GM23338 (cell line): ENCODE measurements around the gene LMO7. TPM values are rescaled to one million over a fixed set of nuclear protein-coding genes. Genes with fewer than 3 reads are reported as not detected.

Experiments used
- ATAC-seq: fragments of 200-7000 bp; cut with Tn5 transposase; 3 replicates; pipeline ENCODE4 v1.9.1; 2020
- DNase-seq: peaks from one replicate; pipeline ENCODE4 v3.0.0-alpha.2; 2015; ENCODE audit warnings: low spot score
- H2AFZ ChIP-seq: fragments of 200-600 bp; sonication (generic); 2 replicates; pipeline ENCODE4 v1.8.0; 2016; ENCODE audit warnings: antibody characterized with exemption, mild to moderate bottlenecking, moderate library complexity
- H3F3A ChIP-seq: fragments of 200-600 bp; sonication (generic); replicated peaks from 2 replicates; pipeline ENCODE4 v1.8.0; 2017; ENCODE audit warnings: antibody characterized with exemption, mixed run types, low read depth
- H3K27ac ChIP-seq: fragments of 200-600 bp; sonication (generic); 2 replicates; pipeline ENCODE4 v1.6.1; 2016; ENCODE audit warnings: low read depth
- H3K27me3 ChIP-seq: fragments of 200-600 bp; sonication (generic); 2 replicates; pipeline ENCODE4 v1.8.0; 2016; ENCODE audit warnings: mild to moderate bottlenecking, mixed run types, moderate library complexity; ENCODE audit not compliant: insufficient read depth
- H3K36me3 ChIP-seq: fragments of 200-600 bp; sonication (generic); 2 replicates; pipeline ENCODE4 v1.8.0; 2016; ENCODE audit warnings: mild to moderate bottlenecking; ENCODE audit not compliant: insufficient read depth
- H3K4me1 ChIP-seq: fragments of 200-600 bp; sonication (generic); 2 replicates; pipeline ENCODE4 v1.8.0; 2016; ENCODE audit warnings: mild to moderate bottlenecking, moderate library complexity; ENCODE audit not compliant: insufficient read depth
- H3K4me2 ChIP-seq: fragments of 200-600 bp; sonication (generic); 2 replicates; pipeline ENCODE4 v1.7.1; 2017; ENCODE audit warnings: mixed run types
- H3K4me3 ChIP-seq: fragments of 200-600 bp; sonication (generic); 2 replicates; pipeline ENCODE4 v1.6.1; 2016; ENCODE audit warnings: mixed run types
- H3K79me2 ChIP-seq: fragments of 200-600 bp; sonication (generic); replicated peaks from 2 replicates; pipeline ENCODE4 v1.8.0; 2017; ENCODE audit warnings: mild to moderate bottlenecking; ENCODE audit not compliant: insufficient read depth
- H3K9me2 ChIP-seq: fragments of 200-600 bp; sonication (generic); 2 replicates; pipeline ENCODE4 v1.8.0; 2017; ENCODE audit not compliant: insufficient read depth
- H4K20me1 ChIP-seq: fragments of 200-600 bp; sonication (generic); replicated peaks from 2 replicates; pipeline ENCODE4 v1.8.0; 2017; ENCODE audit warnings: mild to moderate bottlenecking; ENCODE audit not compliant: insufficient read depth
- H3K27ac Mint-ChIP-seq: 2 replicates; pipeline ENCODE4 v1.8.0; 2020; ENCODE audit warnings: inconsistent platforms, mild to moderate bottlenecking, moderate library complexity, mixed read lengths
- H3K27me3 Mint-ChIP-seq: 3 replicates; pipeline ENCODE4 v1.8.0; 2022; ENCODE audit warnings: low read depth, mild to moderate bottlenecking, moderate library complexity, mixed read lengths, inconsistent platforms; ENCODE audit not compliant: insufficient read depth, poor library complexity
- H3K36me3 Mint-ChIP-seq: 3 replicates; pipeline ENCODE4 v1.8.0; 2021; ENCODE audit warnings: low read depth, mild to moderate bottlenecking, inconsistent platforms, moderate library complexity, mixed read lengths
- H3K4me1 Mint-ChIP-seq: 3 replicates; pipeline ENCODE4 v1.8.0; 2020; ENCODE audit warnings: mild to moderate bottlenecking, inconsistent platforms, mixed read lengths
- H3K4me3 Mint-ChIP-seq: 3 replicates; pipeline ENCODE4 v1.8.0; 2021; ENCODE audit warnings: moderate library complexity, mild to moderate bottlenecking, inconsistent platforms, mixed read lengths
- H3K9me3 Mint-ChIP-seq: 3 replicates; pipeline ENCODE4 v1.8.0; 2020; ENCODE audit warnings: moderate library complexity, mild to moderate bottlenecking, inconsistent platforms, mixed read lengths
- CREB1 ChIP-seq: fragments of 250-450 bp; sonication (Bioruptor Pico); IDR thresholded peaks from 2 replicates; pipeline ENCODE4 v1.5.0; 2020; ENCODE audit warnings: low read depth, mild to moderate bottlenecking, moderate library complexity
- JUNB ChIP-seq: IDR thresholded peaks from one replicate; pipeline ENCODE4 v1.6.1; 2016; ENCODE audit warnings: antibody characterized with exemption; ENCODE audit not compliant: unreplicated experiment
- ZNF114 ChIP-seq: fragments of 250-450 bp; sonication (Bioruptor Pico); IDR thresholded peaks from 2 replicates; pipeline ENCODE4 v1.5.0; 2020; ENCODE audit warnings: mild to moderate bottlenecking, moderate library complexity
- ZNF331 ChIP-seq: fragments of 250-450 bp; sonication (Bioruptor Pico); IDR thresholded peaks from 2 replicates; pipeline ENCODE4 v1.5.0; 2020; ENCODE audit warnings: low read depth, mild to moderate bottlenecking, moderate library complexity
- polyA plus RNA-seq: library from polyadenylated mRNA; unstranded; fragments of >200 nt; fragmentation: Nextera tagmentation; extraction: Ambion mirVana; gene quantifications from 2 replicates; pipeline ENCODE4 v1.2.1, GENCODE V29; 2016
- total RNA-seq: library from RNA; depleted of rRNA; stranded (reverse); fragments of >200 nt; shearing (Covaris generic); gene quantifications from 2 replicates; pipeline ENCODE4 v1.2.3, GENCODE V29; 2014
- TF ChIP-seq, protein P1 (sequence below): fragments of 250-450 bp; sonication (Bioruptor Pico); IDR thresholded peaks from 2 replicates; pipeline ENCODE4 v1.5.0; 2020; ENCODE audit warnings: mild to moderate bottlenecking, moderate library complexity
- TF ChIP-seq, protein P2 (sequence below), 2 experiments: fragments of 200-600 bp in 1 of 2; sonication (generic) in 1 of 2; conservative IDR thresholded peaks; 2 replicates each; pipeline versions ENCODE4 v1.5.1 to v1.6.1; 2016 to 2017; ENCODE audit warnings: antibody characterized with exemption in 2 of 2, low read depth in 2 of 2, mild to moderate bottlenecking in 2 of 2, moderate library complexity in 1 of 2

The LMO7 gene
- total and polyA plus RNA-seq, 2 experiments from 2014 or later, result 22.3 to 26.9 TPM

DNA sequence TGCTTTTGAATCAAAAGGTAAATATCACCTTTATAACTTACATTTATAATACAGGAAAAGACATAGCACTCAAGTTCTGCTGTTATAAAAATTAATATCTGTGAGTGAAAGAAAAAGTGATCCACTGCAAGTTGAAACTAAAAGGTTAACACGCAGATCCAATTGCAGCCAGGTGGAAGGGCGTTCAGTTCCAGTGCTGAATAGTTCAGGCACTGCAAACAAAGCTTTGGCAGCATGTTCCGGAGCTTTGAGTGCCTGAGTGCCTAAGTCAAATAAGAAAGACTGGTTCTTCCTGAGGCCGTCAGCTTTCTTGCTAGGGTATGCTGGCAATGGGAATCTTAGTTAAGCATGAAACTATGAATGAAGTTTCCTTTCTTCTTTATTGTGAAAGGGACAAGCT is 200.3 kb downstream of the LMO7 start (continued):
- TF ChIP-seq, protein P1, sequence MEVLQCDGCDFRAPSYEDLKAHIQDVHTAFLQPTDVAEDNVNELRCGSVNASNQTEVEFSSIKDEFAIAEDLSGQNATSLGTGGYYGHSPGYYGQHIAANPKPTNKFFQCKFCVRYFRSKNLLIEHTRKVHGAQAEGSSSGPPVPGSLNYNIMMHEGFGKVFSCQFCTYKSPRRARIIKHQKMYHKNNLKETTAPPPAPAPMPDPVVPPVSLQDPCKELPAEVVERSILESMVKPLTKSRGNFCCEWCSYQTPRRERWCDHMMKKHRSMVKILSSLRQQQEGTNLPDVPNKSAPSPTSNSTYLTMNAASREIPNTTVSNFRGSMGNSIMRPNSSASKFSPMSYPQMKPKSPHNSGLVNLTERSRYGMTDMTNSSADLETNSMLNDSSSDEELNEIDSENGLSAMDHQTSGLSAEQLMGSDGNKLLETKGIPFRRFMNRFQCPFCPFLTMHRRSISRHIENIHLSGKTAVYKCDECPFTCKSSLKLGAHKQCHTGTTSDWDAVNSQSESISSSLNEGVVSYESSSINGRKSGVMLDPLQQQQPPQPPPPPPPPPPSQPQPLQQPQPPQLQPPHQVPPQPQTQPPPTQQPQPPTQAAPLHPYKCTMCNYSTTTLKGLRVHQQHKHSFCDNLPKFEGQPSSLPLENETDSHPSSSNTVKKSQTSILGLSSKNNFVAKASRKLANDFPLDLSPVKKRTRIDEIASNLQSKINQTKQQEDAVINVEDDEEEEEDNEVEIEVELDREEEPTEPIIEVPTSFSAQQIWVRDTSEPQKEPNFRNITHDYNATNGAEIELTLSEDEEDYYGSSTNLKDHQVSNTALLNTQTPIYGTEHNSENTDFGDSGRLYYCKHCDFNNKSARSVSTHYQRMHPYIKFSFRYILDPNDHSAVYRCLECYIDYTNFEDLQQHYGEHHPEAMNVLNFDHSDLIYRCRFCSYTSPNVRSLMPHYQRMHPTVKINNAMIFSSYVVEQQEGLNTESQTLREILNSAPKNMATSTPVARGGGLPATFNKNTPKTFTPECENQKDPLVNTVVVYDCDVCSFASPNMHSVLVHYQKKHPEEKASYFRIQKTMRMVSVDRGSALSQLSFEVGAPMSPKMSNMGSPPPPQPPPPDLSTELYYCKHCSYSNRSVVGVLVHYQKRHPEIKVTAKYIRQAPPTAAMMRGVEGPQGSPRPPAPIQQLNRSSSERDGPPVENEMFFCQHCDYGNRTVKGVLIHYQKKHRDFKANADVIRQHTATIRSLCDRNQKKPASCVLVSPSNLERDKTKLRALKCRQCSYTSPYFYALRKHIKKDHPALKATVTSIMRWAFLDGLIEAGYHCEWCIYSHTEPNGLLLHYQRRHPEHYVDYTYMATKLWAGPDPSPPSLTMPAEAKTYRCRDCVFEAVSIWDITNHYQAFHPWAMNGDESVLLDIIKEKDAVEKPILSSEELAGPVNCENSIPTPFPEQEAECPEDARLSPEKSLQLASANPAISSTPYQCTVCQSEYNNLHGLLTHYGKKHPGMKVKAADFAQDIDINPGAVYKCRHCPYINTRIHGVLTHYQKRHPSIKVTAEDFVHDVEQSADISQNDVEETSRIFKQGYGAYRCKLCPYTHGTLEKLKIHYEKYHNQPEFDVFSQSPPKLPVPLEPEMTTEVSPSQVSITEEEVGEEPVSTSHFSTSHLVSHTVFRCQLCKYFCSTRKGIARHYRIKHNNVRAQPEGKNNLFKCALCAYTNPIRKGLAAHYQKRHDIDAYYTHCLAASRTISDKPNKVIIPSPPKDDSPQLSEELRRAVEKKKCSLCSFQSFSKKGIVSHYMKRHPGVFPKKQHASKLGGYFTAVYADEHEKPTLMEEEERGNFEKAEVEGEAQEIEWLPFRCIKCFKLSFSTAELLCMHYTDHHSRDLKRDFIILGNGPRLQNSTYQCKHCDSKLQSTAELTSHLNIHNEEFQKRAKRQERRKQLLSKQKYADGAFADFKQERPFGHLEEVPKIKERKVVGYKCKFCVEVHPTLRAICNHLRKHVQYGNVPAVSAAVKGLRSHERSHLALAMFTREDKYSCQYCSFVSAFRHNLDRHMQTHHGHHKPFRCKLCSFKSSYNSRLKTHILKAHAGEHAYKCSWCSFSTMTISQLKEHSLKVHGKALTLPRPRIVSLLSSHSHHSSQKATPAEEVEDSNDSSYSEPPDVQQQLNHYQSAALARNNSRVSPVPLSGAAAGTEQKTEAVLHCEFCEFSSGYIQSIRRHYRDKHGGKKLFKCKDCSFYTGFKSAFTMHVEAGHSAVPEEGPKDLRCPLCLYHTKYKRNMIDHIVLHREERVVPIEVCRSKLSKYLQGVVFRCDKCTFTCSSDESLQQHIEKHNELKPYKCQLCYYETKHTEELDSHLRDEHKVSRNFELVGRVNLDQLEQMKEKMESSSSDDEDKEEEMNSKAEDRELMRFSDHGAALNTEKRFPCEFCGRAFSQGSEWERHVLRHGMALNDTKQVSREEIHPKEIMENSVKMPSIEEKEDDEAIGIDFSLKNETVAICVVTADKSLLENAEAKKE (CRISPR knock-in tag), result no peak
- TF ChIP-seq CREB1, result no peak
- no peak for TF ChIP-seq JUNB
- no peak for TF ChIP-seq ZNF331

DNA sequence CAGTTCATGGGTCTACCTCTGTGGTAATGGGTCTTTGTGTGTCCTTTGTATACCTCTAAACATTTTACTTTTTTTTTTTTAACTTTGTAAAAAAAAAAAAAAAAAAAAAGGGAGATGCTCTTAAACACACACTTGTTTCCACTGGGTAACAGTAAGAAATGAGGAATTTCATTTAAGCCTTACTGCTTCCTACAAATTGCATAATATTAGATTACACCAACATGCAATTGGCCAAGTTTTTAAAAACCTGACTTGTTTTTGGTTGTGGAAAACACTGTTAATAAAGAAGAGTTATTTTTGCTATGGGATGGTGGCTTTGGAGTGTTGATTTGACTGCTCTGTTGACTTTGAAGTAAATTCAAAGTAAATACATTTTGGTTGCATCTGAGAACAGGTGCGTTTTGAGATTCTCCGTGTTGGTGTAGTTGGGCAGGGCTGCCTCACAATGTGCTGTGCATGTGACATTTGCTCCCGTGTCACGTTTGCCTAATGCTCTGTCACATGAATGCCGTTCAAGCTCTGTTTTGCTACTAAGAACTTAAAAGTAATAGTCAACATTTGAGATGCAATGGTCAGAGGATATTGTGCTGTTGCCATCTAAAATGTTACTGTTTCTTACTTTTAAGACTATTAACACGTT is 202.4 kb downstream of the LMO7 start:
- Mint-ChIP-seq H3K4me3 (no peak overlapping the region), H3K27ac (no peak overlapping the region), H3K4me1 (peaks cover 6% of the 10 kb centered on the region), H3K36me3 (peaks cover 26% of the 10 kb centered on the region), H3K27me3 (peaks cover 2% of the 10 kb centered on the region), H3K9me3 (no peaks in the 10 kb centered on the region)
- Histone ChIP-seq H3K79me2 (no peaks in the 10 kb centered on the region), H2AFZ (no peak overlapping the region), H3K36me3 (no peaks in the 10 kb centered on the region), H3F3A (no peaks in the 10 kb centered on the region), H3K4me3 (no peak overlapping the region), H4K20me1 (no peaks in the 10 kb centered on the region), H3K27ac (no peak overlapping the region), H3K4me2 (no peak overlapping the region), H3K4me1 (no peaks in the 10 kb centered on the region), H3K27me3 (no peaks in the 10 kb centered on the region), H3K9me2 (no peaks in the 10 kb centered on the region)
- DNase-seq (no peak), ATAC-seq (no peak)
- TF ChIP-seq JUNB, result no peak
- no peak for TF ChIP-seq ZNF331
- TF ChIP-seq, protein P1 (CRISPR knock-in tag), result no peak
- TF ChIP-seq, protein P2, sequence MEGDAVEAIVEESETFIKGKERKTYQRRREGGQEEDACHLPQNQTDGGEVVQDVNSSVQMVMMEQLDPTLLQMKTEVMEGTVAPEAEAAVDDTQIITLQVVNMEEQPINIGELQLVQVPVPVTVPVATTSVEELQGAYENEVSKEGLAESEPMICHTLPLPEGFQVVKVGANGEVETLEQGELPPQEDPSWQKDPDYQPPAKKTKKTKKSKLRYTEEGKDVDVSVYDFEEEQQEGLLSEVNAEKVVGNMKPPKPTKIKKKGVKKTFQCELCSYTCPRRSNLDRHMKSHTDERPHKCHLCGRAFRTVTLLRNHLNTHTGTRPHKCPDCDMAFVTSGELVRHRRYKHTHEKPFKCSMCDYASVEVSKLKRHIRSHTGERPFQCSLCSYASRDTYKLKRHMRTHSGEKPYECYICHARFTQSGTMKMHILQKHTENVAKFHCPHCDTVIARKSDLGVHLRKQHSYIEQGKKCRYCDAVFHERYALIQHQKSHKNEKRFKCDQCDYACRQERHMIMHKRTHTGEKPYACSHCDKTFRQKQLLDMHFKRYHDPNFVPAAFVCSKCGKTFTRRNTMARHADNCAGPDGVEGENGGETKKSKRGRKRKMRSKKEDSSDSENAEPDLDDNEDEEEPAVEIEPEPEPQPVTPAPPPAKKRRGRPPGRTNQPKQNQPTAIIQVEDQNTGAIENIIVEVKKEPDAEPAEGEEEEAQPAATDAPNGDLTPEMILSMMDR (conservative IDR thresholded peaks at IDR 0.05; ENCODE audit: low read depth in 2 of 2), result no peak
- no peak for TF ChIP-seq ZNF114 (CRISPR knock-in tag)
